OCI-LY3 (cell line): ENCODE data around the gene LSM14A.
"Not testable (repeated sequence)": the region's sequence is repeated elsewhere in the genome, so short reads cannot be mapped to it uniquely, and the experiment has no call there.

Experiments used
- H2AFZ ChIP-seq: fragments of 200-600, 300-600 bp; shearing (Covaris generic); 2 replicates; pipeline ENCODE4 v1.6.0; 2014; ENCODE audit warnings: antibody characterized with exemption, low read depth, low read length
- H3K27ac ChIP-seq: fragments of 200-600, 300-600 bp; sonication (generic); 2 replicates; pipeline ENCODE4 v1.5.1; 2014; ENCODE audit warnings: mild to moderate bottlenecking, low read length, moderate library complexity, mixed read lengths
- H3K27me3 ChIP-seq: fragments of 200-600, 300-600 bp; sonication (generic); 2 replicates; pipeline ENCODE4 v1.6.1; 2014; ENCODE audit warnings: low read depth, low read length, mixed read lengths
- H3K36me3 ChIP-seq: fragments of 200-600, 300-600 bp; sonication (generic); replicated peaks from 2 replicates; pipeline ENCODE3; 2014; ENCODE audit warnings: low read depth, low read length, mixed read lengths
- H3K4me1 ChIP-seq: fragments of 300-600, 200-600 bp; sonication (generic); 2 replicates; pipeline ENCODE4 v1.6.1; 2014; ENCODE audit warnings: low read length, mixed read lengths
- H3K4me2 ChIP-seq: fragments of 200-600, 300-600 bp; sonication (generic); 2 replicates; pipeline ENCODE4 v1.6.1; 2014; ENCODE audit warnings: low read length, mixed read lengths
- H3K4me3 ChIP-seq: fragments of 300-600, 200-600 bp; sonication (generic); 2 replicates; pipeline ENCODE4 v1.5.1; 2014; ENCODE audit warnings: antibody characterized with exemption, mild to moderate bottlenecking, low read length, moderate library complexity
- H3K79me2 ChIP-seq: fragments of 300-600, 200-600 bp; shearing (Covaris generic); 2 replicates; pipeline ENCODE4 v1.6.1; 2014; ENCODE audit warnings: mild to moderate bottlenecking, low read length, mixed read lengths
- H3K9ac ChIP-seq: fragments of 300-600, 200-600 bp; shearing (Covaris generic); 2 replicates; pipeline ENCODE4 v1.6.0; 2014; ENCODE audit warnings: mild to moderate bottlenecking, low read length, moderate library complexity
- H3K9me3 ChIP-seq: fragments of 200-600, 300-600 bp; shearing (Covaris generic); 2 replicates; pipeline ENCODE4 v1.6.1; 2014; ENCODE audit warnings: low read length, mixed read lengths; ENCODE audit not compliant: insufficient read depth
- H4K20me1 ChIP-seq: fragments of 200-600, 300-600 bp; sonication (generic); 2 replicates; pipeline ENCODE4 v1.6.1; 2016; ENCODE audit warnings: low read length, mixed read lengths; ENCODE audit not compliant: insufficient read depth
- CTCF ChIP-seq: fragments of 200-600, 300-600 bp; sonication (generic); IDR thresholded peaks from 2 replicates; pipeline ENCODE4 v1.5.1; 2014; ENCODE audit warnings: antibody characterized with exemption, low read length, low read depth
- EZH2phosphoT487 ChIP-seq: fragments of 200-600 bp; shearing (Covaris generic); IDR thresholded peaks from 2 replicates; pipeline ENCODE4 v1.6.1; 2018; ENCODE audit warnings: antibody characterized with exemption, mixed run types, low read depth

Gene LSM14A

GRCh38 chr19:34193439-34193838 is 21.1 kb downstream of the LSM14A start:
- H3K27ac ChIP-seq: no peak overlapping the region; the same call in 1 of the 2 replicates
- H3K4me2 ChIP-seq: no peak overlapping the region
- H4K20me1 ChIP-seq: peaks cover 66% of the 10 kb centered on the region
- no peak overlapping the region for H3K4me3 ChIP-seq
- H3K4me1 ChIP-seq: peaks cover 21% of the 10 kb centered on the region; the same call in 1 of the 2 replicates
- peaks cover 85% of the 10 kb centered on the region for H3K79me2 ChIP-seq
- H2AFZ ChIP-seq: no peak overlapping the region
- no peaks in the 10 kb centered on the region for H3K27me3 ChIP-seq
- TF ChIP-seq CTCF (no peak), EZH2phosphoT487 (no peak)
- H3K36me3 ChIP-seq: peaks cover 37% of the 10 kb centered on the region
- H3K9ac ChIP-seq: no peak overlapping the region
- no peaks in the 10 kb centered on the region for H3K9me3 ChIP-seq

DNA sequence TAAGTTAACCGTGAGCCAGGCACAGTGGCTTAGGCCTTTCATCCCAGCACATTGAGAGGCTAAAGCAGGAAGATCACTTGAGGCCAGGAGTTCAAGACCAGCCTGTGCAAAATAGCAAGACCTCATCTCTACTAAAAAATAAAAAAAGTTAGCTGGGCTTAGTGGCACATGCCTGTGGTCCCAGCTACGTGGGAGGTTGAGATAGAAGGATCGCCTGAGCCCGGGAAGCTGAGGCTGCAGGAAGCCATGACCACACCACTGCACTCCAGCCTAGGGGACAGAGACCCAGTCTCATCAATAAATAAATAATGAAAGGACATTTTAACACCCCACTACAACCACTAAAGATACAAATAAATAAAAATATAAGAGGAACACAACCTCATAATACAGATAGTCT is 21.6 kb downstream of the LSM14A start:
- Histone ChIP-seq H3K4me3 (no peak overlapping the region), H3K27ac (no peak overlapping the region; the same call in 1 of the 2 replicates), H3K79me2 (peaks cover 81% of the 10 kb centered on the region), H3K4me2 (no peak overlapping the region), H2AFZ (no peak overlapping the region), H3K27me3 (no peaks in the 10 kb centered on the region), H3K36me3 (peaks cover 37% of the 10 kb centered on the region), H3K9ac (no peak overlapping the region), H3K9me3 (no peaks in the 10 kb centered on the region), H4K20me1 (peaks cover 62% of the 10 kb centered on the region), H3K4me1 (peaks cover 21% of the 10 kb centered on the region; the same call in 1 of the 2 replicates)
- TF ChIP-seq CTCF: no peak
- no peak for TF ChIP-seq EZH2phosphoT487

GRCh38 chr19:34201133-34201532 is 28.8 kb downstream of the LSM14A start:
- Histone ChIP-seq H3K4me3 (no peak overlapping the region), H3K4me2 (no peak overlapping the region), H2AFZ (no peak overlapping the region), H3K4me1 (no peaks in the 10 kb centered on the region), H3K9ac (no peak overlapping the region), H3K79me2 (peaks cover 59% of the 10 kb centered on the region), H3K27ac (no peak overlapping the region), H4K20me1 (peaks cover 6% of the 10 kb centered on the region; the same call in 1 of the 2 replicates), H3K27me3 (no peaks in the 10 kb centered on the region), H3K9me3 (no peaks in the 10 kb centered on the region), H3K36me3 (peaks cover 43% of the 10 kb centered on the region)
- TF ChIP-seq CTCF: no peak
- TF ChIP-seq EZH2phosphoT487: no peak

- not testable (repeated sequence) for H3K9ac ChIP-seq, H3K4me1 ChIP-seq, H4K20me1 ChIP-seq, H3K4me2 ChIP-seq, H3K4me3 ChIP-seq, H3K9me3 ChIP-seq, H3K27me3 ChIP-seq, H3K27ac ChIP-seq, H2AFZ ChIP-seq
- H3K36me3 ChIP-seq: peaks cover 45% of the 10 kb centered on the region
- peaks cover 35% of the 10 kb centered on the region for H3K79me2 ChIP-seq
Observed at GRCh38 chr19:34205324-34205723, 33.0 kb downstream of the LSM14A start.

- Histone ChIP-seq H3K9ac (no peak overlapping the region), H3K36me3 (peaks cover 57% of the 10 kb centered on the region), H3K27ac (no peak overlapping the region), H4K20me1 (no peaks in the 10 kb centered on the region), H3K4me1 (no peaks in the 10 kb centered on the region), H3K4me2 (no peak overlapping the region), H3K27me3 (no peaks in the 10 kb centered on the region), H3K4me3 (no peak overlapping the region), H3K79me2 (peaks cover 22% of the 10 kb centered on the region), H2AFZ (no peak overlapping the region), H3K9me3 (no peaks in the 10 kb centered on the region)
- no peak for TF ChIP-seq CTCF
- TF ChIP-seq EZH2phosphoT487: no peak
Observed at GRCh38 chr19:34208291-34208884, 36.1 kb downstream of the LSM14A start.
